Fibroblast of skin of abdomen (primary cell): ENCODE measurements around the gene TUBB6.

ENCODE experiments used
- DNase-seq: peaks from one replicate; pipeline ENCODE4 v3.0.0-alpha.2; 2013

TUBB6 gene

GRCh38 chr18:12291161-12291560 is 16.9 kb upstream of the TUBB6 start:
- DNase-seq = no peak

- no peak for DNase-seq
Observed at GRCh38 chr18:12291690-12292089, 16.4 kb upstream of the TUBB6 start.

DNA sequence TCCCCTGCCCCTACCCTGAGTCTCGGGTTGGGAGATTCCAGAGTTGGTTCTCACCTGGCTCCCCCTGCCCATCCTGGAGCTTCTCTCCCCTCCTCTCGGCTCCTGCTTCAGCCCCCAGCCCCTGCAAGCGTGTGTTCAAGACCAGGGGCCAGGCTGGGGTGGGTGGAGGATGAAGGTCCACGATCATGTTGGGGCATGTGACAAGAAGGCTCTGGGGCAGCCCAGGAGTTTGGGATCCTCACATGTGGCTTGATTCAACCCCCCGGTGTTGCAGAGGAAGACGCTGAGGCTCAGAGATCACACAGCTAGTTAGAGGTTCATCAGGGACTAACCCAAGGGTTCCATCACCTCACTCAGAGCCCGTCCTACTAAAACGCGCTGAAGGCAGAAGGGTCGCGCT is 14.2 kb upstream of the TUBB6 start:
- DNase-seq = no peak

DNA sequence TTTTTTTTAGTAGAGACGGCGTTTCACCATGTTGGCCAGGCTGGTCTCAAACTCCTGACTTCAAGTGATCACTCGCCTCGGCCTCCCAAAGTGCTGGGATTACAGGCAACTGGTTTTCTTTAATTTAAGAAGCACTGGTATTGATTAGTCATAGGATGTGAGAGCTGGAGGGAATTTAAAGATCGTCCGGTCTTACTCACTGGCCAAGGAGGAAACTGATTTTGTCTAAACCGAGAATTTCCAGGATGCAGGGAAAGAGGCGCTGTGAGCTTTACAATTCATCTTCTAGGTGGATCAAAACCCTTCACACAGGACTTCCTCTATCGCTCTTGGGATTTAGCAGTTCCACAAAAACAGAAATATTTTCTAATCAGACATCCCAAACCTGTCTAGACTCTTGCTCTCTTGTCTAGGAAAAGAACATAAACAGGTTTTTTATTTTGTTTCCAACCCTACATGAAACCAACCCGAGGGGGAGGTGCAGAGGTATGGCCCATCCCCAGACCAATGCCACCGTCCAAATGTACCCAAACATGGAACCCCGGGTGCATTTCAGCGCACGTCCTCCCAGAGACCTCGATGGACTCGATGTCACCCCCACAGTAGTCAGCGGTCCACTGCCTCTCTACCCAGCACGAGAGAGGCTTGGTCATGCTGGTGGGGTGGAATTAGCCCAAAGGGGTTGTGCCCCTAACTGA is 12.5 kb upstream of the TUBB6 start:
- DNase-seq = peak; percentile 73

GRCh38 chr18:12296087-12296403 is 12.0 kb upstream of the TUBB6 start:
- peak; percentile 48 for DNase-seq

GRCh38 chr18:12296457-12296856 is 11.6 kb upstream of the TUBB6 start:
- peak; percentile 62 for DNase-seq

GRCh38 chr18:12299862-12300261 is 8.2 kb upstream of the TUBB6 start:
- DNase-seq = no peak

DNA sequence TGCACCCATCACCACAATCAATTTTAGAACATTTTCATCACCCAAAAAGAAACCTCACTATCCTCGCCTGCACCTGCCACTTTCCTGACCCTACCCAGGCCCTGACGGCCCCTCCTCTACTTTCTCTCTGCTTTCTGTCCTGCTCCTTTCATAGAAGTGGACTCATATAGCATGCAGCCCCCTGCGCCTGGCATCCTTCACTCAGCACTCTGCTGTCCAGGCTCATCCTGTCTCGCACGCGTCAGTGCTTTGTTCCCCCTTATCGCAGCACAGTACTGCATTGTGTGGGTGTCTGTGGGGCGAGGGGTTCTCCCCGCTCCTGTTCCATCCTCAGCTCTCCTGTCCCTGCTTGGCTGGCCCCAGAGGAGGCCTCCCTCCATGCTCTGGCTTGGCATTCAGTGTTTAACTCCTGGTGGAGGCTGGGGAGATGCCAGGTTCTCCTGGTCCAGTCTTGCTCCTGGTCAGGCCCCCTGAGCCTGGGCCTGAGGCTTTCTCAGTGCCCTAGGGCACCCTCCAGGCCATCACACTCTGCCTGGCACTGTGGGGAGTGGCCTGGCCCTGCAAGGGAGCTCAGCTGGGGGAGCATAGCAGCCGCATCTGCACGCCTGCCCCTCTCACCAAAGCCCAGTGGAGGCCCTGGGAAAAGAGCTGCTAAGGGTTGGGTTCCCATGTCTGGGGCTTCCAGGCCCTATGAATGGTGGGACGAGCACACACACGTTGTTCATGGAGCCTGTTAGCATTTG is 6.6 kb upstream of the TUBB6 start:
- DNase-seq = no peak

GRCh38 chr18:12302391-12303147 is 5.5 kb upstream of the TUBB6 start:
- no peak for DNase-seq

DNA sequence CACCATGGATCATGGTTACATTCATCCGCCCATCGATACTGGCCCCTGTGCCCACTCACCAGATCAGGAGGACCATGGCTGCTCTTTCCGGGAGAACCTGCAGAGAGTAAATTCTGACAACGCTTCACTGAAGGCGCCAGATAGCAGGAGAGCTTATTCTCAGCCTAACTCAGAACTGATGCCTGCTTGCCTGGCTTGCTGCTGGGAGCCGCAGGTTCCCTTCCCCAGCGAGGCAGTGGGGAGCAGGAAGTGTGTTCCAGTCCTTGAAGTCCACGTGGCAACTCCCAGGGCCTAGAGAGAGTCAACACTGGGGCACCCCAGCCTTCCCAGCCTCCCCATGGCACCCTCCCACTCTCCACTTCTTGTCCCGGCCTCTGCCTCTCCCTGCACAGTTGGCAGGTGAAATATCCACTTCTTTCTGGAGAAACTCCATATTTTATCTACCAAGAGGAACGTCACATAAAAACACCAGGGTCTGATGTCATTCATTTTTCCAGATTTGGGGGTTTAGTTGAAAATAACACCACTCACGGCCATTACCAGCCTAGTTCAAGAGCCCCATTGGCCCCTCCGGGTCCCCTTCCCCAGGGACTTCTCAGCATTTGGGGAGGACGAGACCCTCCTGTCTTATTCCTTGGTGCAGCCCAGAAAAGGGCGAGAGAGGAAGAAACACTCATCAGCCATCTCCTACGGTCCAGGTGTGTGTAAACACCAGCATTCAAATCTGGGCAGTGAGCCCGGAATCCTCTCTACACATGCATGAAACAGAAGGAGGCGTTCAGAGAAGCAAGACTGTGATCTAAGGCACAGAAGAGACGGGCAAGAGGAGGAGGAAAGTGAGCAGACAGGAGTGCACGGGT is 3.5 kb upstream of the TUBB6 start:
- peak; percentile 37 for DNase-seq

DNA sequence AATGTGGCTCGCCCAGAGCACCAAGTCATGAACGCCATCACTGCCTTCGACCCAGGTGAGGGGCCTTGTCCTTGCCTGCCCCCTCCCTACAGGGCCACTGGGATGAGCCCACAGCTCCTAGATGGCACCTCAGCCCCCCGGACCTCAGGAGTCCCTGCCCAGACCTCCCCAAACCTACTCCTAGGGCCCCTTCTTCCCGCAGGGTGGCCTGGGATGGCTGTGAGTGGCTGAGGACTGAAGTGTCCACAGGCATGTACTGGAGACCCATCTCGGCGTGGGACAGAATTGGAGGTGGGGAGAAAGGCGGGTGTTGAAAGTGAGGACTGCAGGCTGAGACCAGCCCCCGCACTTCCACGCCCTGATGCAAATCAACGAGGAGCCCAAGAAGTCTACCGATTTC is 2.8 kb upstream of the TUBB6 start:
- DNase-seq = no peak

DNA sequence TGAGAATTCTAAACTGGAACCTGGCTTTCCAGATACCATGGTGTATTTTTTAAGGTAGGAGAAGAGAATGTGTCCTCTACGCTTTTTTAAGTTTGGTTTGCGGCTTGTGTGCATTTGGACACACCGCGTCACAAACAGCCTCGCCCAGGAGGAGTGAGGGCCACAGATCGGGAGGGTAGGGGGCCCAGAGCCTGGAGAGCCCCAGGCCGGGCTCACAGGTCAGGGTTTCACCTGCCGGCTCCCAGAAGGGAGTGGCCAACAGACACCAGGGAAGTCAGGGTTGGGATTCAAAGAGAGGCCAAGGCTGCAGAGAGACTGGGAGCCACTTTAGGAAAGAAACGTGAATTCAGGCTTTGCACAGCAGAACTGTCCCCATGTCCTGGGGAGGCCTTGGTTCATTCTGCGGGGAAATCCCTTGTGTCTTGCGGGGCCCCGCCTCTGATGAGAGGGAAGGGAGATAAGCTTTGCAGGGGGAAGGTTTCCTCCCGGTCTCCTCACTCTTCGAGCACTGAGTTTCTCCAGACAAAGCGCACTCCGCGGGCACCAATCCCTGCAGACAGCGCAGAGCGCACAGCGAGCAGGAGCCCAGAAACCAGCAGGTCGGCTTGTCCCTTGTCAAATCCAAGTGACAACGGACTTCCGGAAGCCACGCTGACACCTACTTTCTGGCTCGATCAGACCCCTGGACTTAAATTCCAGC is 2.0 kb upstream of the TUBB6 start:
- DNase-seq = no peak

DNA sequence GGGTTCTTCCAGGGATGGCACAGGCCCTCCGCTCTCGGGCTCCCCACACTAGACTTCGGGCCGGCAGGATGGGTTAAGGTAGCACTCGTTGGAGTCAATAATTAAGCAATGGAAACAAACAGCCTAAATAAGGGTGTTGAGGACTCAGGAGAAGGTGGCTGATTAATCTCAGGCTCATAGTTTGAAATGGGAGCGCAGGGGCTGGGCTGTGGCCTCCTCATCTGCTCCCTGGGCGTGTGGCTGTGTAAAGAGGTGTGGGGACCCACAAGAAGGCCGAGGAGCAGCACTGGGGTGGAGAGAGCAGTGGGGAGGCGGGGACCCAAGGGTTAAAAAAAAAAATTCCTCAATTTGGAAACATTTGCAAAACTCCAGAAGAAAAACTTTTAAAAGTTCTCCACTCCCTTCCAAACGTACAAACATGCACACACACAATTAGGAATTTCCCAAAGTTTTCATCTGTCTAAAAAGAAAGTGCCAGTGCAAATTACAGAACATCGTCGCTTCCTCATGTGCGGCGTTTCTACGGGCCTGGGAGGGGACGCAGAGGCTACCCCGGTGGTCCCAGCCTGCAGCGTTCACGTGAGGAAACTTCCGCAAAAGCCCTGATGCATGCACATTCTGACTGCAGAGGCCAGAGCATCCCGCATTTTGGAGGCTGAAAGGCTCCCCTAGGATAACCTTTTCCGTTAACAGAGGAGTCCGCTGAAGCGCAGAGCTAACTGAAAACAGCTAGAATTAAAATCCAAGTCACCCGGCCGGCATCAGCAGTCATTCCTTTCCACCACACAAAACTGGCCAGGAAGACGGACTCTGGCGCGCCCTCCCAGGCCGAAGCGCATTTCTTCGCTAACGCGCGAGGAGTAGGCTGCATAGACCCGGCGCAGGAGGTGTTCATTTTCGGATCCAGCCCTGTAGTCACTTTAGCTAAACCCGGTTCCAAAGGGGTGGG is 1.0 kb upstream of the TUBB6 start:
- DNase-seq = peak; percentile 74

DNA sequence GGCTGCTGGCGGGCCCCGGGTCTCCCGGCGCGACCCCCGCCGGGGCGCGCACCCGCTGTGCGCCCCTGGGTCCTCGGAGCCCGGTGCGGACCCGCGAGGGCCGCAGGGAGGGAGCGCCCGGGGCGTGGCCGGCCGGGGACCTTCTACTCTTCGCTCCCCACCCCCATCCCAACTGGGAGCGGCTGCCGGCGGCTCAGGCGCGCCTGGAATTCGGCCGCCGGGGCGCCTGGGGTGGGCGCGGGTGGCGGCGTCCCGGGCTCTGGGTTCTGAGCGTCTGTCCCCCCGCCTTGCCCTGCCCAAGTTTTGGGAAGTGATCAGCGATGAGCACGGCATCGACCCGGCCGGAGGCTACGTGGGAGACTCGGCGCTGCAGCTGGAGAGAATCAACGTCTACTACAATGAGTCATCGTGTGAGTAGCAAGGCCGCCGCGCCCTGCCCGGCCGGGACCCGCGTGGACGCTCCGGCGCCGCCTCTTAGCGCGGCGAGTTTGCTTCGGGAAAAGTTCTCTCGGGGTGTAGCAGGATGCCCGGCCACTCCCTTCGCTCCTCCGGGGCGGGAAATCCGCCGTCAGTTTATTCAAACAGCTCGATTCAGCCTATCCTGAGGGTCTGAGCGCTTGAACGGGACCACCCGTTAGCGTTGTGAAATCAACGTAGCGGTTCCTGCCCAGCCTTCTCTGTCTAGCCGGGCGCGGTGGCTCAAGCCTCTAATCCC is 502 bp downstream of the TUBB6 start:
- peak; percentile 83 for DNase-seq

DNA sequence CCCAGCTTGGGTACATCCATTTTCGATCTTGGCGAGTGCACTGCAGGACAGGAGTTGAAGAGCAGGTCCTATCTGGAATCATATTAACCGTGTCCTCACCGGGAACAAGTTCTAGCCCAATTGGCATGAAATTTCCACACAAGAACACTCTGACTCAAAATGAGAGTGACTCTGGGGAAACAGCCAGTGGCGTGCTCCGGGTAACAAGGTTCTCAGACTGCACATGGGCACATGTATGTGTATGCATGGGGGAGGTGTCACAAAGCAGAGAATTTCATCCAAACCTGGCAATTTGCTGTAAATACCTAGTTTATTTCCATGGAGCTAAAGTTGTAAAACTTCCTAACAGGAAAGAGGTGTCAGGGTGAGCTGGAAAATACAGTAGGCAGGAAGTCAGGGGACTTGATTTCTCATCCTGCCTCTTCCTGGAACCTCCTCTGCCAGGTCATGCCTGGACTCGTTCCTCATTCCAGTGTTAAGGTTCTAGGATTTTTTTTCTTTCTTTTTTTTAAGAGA is 1.7 kb downstream of the TUBB6 start:
- DNase-seq = no peak

- DNase-seq = no peak
Observed at GRCh38 chr18:12310762-12311161, 2.7 kb downstream of the TUBB6 start.

DNA sequence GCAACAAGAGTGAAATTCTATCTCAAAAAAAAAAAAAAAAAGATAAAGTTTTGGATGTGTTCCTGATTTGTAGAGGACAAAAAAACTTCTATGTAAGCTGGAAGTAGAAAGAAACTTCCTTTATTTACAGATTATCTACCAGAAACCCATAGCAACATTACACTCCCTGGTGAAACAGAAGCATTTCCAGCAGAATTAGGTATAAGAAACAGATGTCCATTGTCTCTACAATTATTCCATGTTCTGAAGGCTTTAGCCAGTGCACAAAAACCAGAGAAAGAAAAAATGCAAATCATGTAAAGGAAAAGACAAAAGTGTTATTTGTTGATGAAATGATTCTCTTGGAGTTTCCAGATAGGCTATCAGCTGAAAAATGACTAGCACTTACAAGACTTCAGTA is 4.9 kb downstream of the TUBB6 start:
- no peak for DNase-seq

DNA sequence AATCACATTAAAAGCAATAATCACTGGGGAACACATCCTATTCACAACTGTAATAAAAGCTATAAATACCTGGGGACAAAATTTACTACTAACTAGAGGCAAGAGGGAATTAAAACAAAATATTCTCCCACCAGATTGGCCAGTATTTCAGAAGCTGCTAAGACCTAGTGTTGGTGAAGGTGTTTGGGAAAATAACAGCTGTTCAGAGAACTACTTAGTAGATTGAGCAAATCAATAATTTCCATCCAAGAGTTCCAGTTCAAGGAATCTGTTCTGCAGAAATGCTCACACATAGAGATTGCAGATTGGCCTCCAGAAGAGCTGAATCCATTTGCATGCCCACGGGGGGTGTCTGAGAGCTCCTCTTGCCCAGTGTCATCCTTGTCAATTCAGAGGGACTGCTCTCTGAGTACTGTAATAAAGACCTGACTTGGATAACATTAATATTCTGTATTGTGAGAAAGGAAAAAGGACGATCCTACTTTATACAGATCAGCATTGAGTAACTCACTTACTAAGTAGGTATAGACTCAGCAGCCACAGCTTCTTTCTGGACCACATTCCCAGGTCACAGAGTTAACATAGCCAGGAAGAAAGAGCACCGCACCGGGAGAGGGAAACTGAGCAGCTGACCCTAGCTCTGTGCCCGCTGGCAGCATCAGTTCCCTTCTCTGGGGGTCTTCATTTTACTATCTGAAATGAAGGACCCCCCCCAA is 5.6 kb downstream of the TUBB6 start:
- no peak for DNase-seq

- DNase-seq = no peak
Observed at GRCh38 chr18:12314591-12315305, 6.7 kb downstream of the TUBB6 start.
